GM19395 (cell line): ENCODE measurements around the gene SLC26A2.

ENCODE experiments used
- ATAC-seq: cut with Tn5 transposase; IDR thresholded peaks from one replicate; pipeline ENCODE4 v1.9.1; 2021; ENCODE audit warnings: mild to moderate bottlenecking, moderate library complexity; ENCODE audit not compliant: unreplicated experiment

Gene SLC26A2

DNA sequence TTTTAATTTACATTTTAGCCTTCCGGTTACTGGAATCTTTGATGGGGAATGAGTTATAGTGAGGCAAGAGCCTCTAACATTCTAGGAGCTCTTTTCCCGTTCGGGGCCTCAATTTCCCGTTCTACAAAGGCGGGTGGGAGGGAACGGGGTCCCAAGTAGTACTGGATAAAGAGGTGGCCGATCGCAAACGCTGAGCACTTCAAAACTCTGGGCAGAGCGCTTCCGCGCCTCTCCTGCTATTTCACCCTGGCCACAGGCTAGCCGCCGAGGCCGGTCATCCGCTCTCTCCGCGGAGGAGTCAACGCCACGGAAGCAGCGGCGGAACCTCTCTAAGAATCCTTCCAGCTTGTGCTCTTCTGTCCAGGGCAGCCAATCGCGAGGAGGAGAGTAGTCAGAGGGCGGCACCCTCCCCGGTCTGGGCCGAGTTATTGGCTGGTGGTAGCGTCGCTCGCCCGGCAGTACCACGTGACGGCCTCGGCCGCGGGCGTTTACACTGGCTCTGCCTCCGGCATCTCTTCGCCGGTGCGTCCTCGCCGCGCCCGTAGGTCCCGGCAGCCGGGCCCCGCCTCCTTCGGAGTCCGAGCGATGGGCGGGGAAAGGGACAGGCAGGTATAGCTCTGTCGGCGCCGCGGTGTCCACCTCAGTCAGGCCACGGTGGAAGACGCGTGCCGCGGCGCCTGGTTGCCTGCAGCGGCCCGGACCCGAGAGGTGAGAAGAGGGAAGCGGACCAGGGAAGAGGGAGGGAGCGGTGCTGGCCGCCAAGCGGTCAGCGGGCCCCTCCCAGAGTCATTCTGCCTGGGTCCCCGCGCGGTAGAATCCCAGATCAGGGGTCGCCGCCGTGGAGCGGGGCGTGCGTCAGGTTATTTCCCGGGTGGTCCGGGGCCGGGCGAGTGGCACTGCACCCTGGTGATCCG is at the start of gene SLC26A2:
Gene SLC26A2, plus strand, starts transcription at position 487 of the 914 bp plus-strand sequence. CDS start 16,895 bp downstream, outside the sequence.
- peak; percentile 97 for ATAC-seq

DNA sequence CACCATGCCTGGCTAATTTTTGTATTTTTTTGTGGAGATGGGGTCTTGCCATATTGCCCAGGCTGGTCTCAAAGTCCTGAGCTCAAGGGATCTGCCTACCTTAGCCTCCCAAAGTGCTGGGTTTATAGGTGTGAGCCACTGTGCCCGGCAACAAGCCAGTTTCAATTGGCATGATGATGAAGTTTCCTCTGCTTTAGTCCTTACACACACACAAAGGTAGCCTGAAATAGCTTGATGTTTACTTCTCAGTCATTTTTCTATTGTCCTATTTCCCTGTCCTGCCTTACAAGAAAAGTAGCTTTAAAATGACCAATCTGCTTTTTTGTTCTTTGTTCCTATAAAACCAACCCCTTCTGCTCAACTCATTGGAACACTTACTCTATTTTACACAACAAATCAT is 49.5 kb upstream of the SLC26A2 start:
- ATAC-seq: no peak

DNA sequence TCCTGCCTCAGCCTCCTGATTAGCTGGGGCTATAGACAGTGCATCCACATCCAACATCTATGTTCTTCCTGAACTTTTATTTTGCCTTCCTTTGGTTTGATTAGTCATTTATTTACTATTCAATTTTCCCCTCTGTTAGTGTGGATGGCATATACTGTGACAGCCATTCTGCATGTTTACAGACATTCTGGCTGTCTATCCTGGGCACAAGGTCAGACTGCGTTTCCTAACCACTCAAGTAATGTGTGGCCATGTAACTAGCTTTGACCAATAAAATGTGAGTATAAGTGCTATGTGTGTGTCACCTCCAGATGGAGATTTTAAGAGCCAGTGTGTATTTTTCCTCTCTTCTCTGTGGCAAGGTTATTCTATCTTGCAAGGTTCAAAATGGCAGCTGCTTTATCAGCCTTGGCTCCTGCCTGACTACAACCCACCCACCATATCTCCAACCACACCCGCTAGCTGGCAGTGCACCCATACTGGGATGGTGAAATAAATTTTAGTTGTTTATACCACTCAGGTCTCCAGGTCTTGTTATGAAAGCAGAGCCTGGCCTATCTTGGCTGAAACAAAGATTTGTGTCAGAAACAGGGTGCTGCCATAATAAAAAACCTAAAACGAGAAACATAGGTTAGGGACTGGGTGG is 48.2 kb upstream of the SLC26A2 start:
- no peak for ATAC-seq

DNA sequence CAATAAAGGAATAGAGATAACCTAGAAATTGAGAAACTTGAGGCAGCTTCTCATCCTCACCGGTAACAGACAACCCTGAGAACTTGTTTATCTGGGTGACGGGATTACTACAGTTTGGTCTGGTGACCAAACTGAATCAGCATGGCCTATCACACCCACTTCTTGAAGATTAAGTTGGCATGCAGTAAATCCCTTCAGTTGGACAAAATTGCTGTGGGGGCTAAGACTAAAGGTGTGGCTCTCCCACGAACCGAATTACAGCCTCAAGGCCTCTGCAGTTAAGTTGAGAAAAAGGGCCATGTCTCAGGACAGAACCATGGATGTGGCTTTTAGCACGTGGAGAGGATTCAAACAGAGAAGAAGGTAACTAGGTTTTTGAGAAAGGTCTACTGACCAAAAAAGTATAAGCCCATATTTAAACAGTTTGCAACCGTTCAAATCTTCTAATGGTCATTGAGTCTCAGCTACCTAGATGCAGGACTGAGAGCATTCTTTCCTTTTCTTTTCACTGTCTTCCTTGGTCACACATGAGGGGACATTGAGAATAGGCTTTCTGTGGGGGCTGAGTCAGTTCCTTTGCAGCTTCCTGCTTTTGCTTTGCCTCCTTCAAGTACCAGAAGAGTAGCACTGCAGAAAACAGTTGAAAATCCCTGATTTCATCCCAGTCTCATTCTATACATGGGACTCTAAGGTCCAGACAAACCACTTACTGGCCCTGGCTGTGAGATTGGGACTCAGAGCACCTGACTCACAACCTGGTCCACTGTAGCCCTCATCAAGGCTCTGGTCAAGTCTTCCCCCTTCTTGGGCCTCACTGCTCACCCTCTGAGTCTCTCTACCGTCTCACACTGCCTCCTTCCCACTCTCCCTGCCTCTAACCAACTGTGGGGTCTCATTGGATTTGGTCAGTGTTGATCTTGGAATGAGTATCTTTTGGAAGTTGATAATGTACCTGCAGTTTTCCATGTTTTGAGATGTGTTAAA is 46.8 kb upstream of the SLC26A2 start:
- ATAC-seq: no peak

DNA sequence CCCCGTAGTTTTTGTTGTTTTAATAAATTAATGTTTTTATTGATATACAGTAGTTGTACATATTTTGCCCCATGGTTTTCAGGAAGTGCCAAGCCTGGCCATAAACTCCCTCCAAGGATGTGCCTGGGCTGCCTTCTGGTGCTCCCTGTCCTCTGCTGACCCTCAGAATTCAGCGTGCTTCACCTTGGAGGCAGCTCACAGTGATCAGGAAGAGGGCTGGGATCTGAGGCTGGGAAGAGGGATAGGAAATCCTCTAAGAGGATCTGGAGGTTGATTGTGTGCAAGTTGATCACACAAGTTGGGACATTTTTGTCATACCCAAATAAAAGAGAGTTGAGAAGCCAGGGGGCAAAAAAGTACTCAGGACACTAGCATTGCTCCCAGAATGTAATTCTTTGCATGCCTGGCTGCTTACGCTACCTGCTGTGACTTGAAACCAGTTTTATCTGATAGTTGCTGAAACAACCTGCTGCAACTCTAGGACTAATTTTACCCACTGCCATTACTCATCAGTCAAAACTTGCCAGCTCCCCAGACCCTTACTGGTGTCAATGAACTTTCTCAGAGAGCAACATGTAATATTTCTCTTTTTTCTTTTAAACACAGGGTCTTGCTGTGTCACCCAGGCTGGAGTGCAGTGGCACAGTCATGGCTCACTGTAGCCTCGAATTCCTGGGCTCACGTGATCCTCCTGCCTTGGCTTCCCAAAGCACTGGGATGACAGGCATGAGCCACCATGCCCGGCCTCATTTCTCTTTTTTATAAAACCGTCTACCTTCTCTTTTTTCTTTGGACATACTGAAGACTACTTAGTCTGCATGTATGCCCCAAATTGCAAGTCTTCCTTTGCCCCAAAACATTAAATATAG is 44.9 kb upstream of the SLC26A2 start:
- ATAC-seq: no peak

DNA sequence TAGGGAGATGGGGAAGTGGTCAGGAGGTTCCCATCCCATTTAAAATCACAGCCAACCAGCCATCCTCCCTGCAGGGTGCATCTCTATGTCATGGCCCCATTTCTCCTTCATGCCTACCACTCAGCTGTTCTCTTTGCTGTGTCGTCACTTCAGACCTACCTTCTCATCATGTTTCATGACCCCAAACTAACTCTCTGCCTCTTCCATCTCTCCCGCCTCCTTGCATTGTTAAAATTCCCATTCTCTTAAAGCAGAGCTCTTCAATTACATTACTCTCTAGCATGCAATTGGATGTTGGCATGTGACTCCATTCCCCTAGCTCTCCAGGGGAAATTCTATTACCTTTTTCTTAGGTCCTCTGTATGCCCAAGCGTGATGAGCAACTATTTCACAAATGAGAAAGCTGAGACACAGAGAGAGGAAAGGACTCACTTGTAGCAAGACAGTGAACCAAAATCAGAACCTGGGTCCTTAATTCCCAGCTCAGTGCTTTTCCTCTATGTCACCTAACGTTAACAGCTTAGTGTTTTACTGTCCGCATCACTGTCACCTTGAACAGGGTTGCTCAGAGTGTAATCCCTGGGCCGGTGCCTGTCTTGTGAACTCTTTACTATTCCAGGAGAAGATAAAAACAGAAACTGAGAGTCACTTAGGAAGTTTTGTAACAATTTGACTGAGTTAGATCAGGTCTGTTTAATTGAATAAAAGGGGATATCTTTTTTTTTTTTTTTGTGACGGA is 44.1 kb upstream of the SLC26A2 start:
- no peak for ATAC-seq

DNA sequence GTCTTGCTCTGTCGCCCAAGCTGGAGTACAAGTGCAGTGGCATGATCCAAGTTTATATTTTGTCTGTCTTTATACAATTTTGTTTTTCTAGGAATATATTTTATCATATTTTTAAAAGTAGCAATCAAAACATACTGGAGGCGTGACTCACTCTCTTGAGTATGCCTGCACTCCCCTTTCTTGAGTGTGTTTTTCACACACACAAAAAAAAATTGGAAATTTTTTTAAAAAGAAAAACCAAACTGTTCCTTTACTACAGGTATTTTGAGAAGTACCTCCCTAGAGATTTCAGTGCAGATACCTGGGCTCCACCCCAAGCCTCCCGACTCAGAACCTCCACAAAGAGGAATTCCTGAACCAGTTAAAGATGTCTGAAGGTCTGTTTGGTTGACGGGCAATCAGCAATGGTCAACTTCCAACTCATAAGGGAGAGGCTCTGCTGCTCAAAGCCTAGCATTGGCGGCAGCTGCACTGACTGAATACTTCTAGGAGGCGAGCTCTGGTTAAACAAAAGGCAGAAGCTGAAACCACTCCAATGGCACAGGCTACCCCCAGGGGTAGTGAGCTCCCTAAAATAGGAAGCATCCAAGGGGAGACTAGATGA is 43.4 kb upstream of the SLC26A2 start:
- ATAC-seq: no peak

DNA sequence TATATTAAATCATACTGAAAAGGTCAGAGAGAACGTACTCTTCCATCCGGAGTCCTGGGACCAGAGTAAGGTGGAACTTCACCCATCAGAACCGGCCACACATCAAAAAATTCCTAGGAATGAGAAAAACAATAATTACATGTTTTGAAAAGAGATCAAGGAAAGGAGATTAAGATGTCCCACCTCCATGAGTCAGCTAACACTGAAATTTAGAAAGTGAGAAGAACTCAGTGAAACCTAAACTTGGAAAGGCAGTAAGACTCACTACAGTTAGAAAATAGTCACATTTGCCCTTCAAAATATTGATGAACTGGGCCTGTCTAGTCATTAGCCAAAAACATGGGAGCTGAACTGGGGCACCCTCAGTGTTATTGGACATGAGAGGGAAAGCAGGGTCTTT is 39.0 kb upstream of the SLC26A2 start:
- no peak for ATAC-seq

DNA sequence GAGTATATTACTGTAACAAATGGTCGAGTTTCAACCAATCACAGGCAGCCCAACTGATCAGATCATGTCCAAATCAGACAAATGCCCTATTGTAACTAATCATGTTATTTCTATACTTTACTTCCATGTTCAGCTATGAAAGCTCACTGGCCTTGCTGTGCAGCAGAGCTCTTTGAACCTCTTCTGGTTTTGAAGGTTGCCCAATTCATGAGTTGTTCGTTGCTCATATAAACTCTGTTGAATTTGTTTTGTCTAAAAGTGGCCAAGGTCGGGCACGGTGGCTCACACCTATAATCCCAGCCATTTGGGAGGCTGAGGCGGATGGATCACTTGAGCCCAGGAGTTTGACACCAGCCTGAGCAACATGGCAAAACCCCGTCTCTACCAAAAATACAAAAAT is 37.6 kb upstream of the SLC26A2 start:
- ATAC-seq: no peak

DNA sequence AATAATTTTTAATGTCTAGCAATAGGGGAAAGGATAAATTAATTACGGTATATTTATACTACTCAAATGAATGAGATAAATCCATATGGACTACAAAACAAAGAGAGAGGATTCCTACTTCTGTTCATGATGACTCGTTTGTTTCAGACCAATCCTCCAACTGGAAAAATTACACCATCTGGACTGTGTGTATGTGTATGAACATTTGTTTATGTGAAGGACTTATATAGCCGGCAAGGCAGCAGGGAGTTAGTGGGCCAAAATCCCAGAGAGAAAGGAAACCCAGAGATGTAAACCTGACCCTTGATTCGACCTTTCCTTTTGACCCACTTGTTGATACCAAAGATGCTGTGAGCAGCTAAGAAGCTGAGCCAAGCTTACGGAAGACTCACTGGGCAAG is 36.1 kb upstream of the SLC26A2 start:
- no peak for ATAC-seq

DNA sequence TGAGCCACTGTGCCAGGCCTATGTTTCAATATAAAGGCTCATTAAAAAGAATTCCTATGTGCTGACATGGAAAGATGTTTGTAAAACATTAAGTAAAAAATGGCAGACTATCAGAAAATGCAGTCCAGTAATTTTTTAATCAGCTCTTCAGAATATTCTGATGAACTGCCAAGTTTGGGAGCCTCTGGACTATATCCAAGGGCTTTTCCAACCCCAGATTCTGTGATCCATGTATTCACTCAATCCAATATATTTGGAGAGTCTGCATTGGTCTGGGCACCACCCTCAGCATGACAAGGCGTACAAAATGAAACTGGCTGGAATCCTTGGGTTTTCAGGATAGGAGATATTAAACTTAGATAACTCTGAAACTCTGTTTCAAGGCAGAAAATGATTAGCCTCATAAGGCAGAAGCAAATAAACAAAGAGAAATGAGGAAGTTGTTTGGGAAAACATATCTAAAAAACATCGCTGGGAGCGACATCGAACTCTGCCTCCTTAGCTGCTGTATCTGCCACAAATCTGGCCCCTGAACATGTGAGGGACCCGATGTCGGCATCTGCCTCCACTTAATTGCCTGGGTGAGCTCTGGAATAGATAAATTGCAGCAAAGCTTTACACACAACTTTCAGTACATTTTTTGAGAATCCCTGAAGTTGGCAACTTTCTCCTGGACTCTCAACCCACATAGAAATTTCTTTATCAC is 30.4 kb upstream of the SLC26A2 start:
- no peak for ATAC-seq

DNA sequence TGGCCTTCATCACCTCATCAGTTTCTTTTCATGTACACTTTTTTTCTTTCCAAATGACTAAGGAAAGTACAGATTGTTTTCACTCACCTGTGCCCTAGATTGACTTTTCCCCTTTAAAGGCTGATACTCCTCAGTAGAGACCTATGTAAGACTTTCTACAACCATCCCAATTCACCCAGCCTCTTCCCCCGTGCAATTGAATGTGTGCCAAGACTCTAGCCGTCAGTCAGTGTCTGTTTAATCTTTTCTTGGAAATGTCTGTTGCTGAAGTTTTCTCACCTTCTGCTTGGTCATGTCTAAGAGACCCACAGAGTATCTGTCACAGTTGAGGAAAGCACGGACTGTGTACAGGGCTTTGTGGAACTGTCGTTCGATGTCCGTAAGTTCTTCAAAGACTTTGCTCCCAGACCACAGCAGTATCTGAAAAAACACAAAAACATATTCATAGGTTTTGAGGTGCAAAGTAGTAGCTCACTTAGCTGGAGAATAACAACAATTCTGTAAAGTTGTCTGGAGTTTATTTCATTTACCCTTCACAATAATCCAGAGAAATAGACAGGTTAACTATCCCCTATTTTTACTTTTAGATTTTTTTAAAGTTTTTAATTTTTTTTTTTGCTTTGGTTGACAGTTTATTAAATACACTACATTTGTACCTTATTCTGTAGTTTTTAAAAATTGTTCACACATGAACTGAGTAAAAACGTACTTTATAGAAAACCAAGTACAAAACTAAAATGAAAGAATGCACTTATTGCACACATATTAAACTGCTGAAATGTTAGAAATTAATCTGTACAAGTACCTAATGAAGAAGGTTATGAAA is 29.6 kb upstream of the SLC26A2 start:
- no peak for ATAC-seq

DNA sequence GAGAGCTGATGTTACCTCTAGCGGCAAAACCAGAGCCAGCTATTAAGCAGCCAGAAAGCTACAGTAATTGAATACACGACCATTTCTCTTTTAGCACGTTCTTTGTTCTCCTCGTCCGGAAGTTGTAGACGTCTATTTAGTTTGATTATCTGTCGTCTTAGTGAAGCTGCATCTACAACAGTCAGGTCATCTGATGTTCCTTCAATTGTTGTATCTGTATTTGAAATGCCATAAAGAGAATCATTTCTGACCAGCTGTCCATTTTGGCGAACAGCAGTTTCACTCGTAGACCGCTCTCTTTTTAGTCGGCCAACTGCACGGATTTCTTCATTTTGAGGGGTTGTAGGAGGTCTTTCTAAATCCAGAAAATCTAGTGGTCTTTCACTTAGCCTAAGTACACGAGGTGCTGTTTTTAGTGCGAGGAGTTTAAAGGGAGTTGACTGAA is 28.5 kb upstream of the SLC26A2 start:
- no peak for ATAC-seq

DNA sequence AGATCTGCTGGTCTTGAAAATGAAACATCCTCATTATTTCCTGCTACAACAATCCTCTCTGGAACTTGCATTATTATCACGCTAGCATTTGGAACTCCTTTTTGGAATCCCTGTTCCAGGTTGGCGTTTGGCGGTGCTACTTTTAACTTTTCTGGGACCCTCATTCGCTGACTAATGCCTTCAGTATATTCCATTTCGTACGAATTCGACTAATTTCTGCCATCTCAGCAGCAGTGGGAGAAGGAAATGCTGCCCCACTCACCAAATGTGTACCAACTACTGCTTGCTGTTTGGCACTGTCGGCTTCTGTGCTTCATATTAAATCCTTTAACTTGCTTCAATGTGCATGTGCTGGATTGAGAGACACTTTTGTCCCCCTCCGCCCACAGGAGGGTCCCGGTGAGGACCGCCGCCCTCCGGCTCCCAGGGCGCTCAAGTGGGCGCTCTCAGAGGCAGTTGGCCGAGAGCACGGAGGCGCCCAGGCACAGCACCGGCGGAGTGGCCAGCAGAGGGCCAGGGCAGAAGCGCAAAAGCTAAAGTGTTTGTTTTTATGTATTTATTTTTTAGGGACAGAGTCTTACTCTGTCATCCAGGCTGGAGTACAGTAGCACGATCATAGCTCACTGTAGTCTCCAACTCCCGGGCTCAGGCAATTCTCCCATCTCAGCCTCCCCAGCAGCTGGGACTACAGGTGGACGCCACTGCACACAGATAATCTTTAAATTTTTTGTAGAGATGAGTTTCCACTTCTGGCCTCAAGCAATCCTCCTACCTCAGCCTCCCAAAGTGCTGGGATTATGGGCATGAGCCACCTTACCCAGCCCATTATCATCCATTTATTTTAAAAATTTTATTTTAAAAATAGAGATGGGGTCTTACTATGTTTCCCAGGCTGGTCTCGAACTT is 27.9 kb upstream of the SLC26A2 start:
- no peak for ATAC-seq

DNA sequence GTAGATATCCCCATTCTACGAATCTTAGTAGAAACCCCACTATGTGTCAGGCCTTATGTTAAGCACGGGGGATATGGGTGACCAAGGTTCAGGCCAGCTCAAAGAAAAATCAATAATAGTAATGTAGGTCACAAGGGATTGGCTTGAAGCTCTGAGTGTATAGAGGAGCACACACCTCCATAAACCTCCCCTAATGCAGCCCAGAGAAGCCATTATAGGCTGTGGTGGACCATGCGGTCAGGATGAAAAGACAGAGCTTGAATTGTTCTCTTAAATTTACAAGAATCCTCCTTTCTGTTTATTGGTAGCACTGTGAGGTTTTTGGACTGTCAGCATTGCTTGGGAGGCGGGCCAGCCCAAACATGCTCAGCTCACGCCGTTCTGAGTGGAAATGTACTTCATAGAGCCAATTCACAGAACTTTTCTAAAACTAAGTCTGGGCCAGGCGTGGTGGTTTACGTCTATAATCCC is 25.1 kb upstream of the SLC26A2 start:
- ATAC-seq: no peak

DNA sequence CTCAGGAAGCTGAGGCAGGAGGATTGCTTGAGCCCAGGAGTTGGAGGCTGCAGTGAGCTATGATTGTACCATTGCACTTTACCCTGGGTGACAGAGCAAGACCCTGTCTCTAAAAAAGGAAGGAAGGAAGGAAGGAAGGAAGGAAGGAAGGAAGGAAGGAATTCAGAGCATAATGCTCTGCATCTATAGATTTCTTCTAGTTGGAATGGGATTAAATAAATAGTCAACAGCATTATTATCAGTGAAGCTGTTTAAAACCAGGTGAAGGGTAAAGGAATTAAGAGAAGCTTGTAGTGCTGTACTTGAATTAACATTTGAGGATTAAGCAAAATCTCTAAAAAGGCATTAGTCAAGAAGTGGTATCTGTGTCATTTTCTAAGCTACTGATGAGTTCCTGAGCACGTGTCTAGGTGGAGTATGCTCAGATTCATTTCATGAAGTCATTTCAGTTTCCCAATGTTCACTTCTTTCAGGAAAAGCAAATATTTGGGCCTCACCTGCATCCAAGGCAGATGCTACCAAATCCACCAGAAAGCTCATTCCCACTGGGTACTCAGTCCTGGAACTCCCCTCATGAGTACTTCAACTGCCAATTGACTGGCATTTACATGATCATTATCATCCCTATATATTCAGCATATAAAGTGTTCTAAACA is 24.4 kb upstream of the SLC26A2 start:
- ATAC-seq: no peak
